ENCODE results near the gene NRTN. TPM values are rescaled to one million over a fixed set of nuclear protein-coding genes. Genes with fewer than 3 reads are reported as not detected.

The NRTN gene
- total RNA-seq, 4 donors from 2014 or later: 12.9 to 53.0 (median 29.5) TPM

GRCh38 chr19:5800361-5801270 is 4.3 kb upstream of the NRTN start:
- WGBS: 69% methylated on average over 10 of the region's 17 CpGs
- Histone ChIP-seq H3K4me3 (no peak overlapping the region), H3K4me1 (peaks cover 15 to 27% (median 20%) of the 10 kb centered on the region in 4 donors), H3K36me3 (no peaks in the 10 kb centered on the region), H3K9me3 (no peaks in the 10 kb centered on the region), H3K27ac (replicated peaks in 1 of 4) (no peak overlapping the region), H3K27me3 (peaks cover 0 to 58% (median 5%) of the 10 kb centered on the region in 4 donors)
- intact Hi-C loops (cut with DNase I): loop anchor here (10.0 kb wide), 1 partner anchor 224 kb away; no protein-coding TSS in a partner anchor
- DNase-seq (ENCODE audit: extremely low spot score): no peak
- TF ChIP-seq POLR2AphosphoS5 (IDR thresholded peaks at IDR 0.05): no peak
- TF ChIP-seq CTCF (IDR thresholded peaks at IDR 0.05): no peak
- no peak for TF ChIP-seq POLR2A (IDR thresholded peaks at IDR 0.05; ENCODE audit: low read depth)
- TF ChIP-seq EP300 (IDR thresholded peaks at IDR 0.05): no peak

DNA sequence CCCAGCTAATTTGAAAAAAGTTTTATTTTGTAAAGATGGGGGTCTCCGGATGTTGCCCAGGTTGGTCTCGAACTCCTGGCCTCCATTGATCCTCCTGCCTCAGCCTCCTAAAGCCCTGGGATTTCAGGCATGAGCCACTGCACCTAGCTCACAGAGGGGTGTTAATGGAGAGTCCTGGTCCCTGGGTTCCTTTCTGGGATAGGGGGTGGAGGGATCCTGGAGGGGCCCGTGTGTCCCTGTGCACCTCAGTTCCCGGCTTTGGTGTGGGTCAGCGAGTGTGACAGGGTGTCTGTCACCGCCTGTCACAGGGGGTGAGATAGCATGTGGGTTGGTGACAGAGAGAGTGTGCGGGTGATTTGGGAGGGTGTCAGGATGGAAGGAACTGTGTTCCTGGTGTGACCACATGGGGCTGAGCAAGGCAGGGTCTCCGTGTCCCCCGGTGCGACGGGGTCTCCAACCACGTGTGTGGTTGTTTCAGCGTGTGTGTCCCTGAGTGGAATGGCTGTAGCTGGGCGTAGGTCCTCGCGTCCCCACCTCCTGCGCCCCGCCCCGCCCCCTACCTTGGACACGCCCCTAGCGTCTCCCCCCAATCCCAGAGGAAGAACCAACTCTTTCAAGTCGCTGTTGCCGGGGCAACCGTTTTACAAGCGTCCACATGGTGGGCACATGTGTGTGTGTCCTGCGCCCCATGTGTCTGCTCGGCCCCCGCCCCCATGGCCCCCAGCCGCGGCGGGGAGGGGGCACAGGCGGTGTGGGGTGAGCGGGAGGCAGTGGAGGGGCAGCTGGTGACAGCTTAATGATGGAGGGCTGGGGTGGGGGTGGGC is 2.9 kb upstream of the NRTN start:
- intact Hi-C loops (cut with DNase I): loop anchor here (10.0 kb wide), 1 partner anchor 223 kb away; no protein-coding TSS in a partner anchor
- H3K4me3 ChIP-seq: no peak overlapping the region
- no peaks in the 10 kb centered on the region for H3K36me3 ChIP-seq
- DNase-seq (ENCODE audit: extremely low spot score): no peak
- peaks cover 17 to 38% (median 30%) of the 10 kb centered on the region in 4 donors for H3K4me1 ChIP-seq
- WGBS: 23% methylated on average over 22 of the region's 33 CpGs
- no peaks in the 10 kb centered on the region for H3K9me3 ChIP-seq
- TF ChIP-seq CTCF (IDR thresholded peaks at IDR 0.05) (no peak), POLR2AphosphoS5 (IDR thresholded peaks at IDR 0.05) (no peak), EP300 (IDR thresholded peaks at IDR 0.05) (no peak)
- no peak overlapping the region for H3K27ac ChIP-seq (replicated peaks in 1 of 4)
- H3K27me3 ChIP-seq: peaks cover 0 to 61% (median 5%) of the 10 kb centered on the region in 4 donors

DNA sequence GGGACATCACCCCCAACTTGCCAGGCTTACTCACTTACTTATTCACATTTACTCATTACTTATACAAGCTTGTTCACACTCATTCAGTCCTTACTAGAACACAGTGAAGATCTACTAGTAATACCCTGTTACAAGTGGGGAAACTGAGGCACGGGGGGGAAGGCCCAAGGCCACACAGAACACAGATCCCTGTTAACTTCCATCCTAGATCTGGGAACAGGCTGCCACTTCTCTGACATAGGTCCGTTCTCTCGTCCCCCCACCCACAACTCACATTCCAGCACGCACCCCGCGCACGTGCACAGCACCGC is 1.5 kb upstream of the NRTN start:
- Histone ChIP-seq H3K4me1 (peaks cover 17 to 38% (median 30%) of the 10 kb centered on the region in 4 donors), H3K27ac (replicated peaks in 1 of 4) (peak overlapping the region in 2 of 4 donors; percentile 39 to 89), H3K4me3 (peak overlapping the region; percentile 43 to 78 (median 68)), H3K36me3 (peaks cover 0 to 7% (median 0%) of the 10 kb centered on the region in 4 donors), H3K27me3 (peaks cover 0 to 61% (median 5%) of the 10 kb centered on the region in 4 donors), H3K9me3 (no peaks in the 10 kb centered on the region)
- TF ChIP-seq CTCF (IDR thresholded peaks at IDR 0.05) (no peak), POLR2AphosphoS5 (IDR thresholded peaks at IDR 0.05) (no peak), POLR2A (IDR thresholded peaks at IDR 0.05; ENCODE audit: low read depth) (no peak), EP300 (IDR thresholded peaks at IDR 0.05) (no peak)
- DNase-seq (ENCODE audit: extremely low spot score): no peak
- intact Hi-C loops (cut with DNase I): loop anchor here (10.0 kb wide), 1 partner anchor 221 kb away; no protein-coding TSS in a partner anchor
- WGBS: 14% methylated on average over 1 of the region's 8 CpGs

- Histone ChIP-seq H3K4me3 (peak overlapping the region; percentile 65 to 78 (median 72)), H3K27ac (replicated peaks in 1 of 4) (peak overlapping the region; percentile 74 to 92 (median 89)), H3K9me3 (no peaks in the 10 kb centered on the region), H3K27me3 (peaks cover 0 to 61% (median 5%) of the 10 kb centered on the region in 4 donors), H3K36me3 (peaks cover 0 to 8% (median 0%) of the 10 kb centered on the region in 4 donors), H3K4me1 (peaks cover 17 to 38% (median 30%) of the 10 kb centered on the region in 4 donors)
- 10% methylated on average over 9 of the region's 54 CpGs for WGBS
- peak; percentile 95 to 98 (median 98) for TF ChIP-seq CTCF (IDR thresholded peaks at IDR 0.05)
- TF ChIP-seq EP300 (IDR thresholded peaks at IDR 0.05): no peak
- no peak for TF ChIP-seq POLR2A (IDR thresholded peaks at IDR 0.05; ENCODE audit: low read depth)
- TF ChIP-seq POLR2AphosphoS5 (IDR thresholded peaks at IDR 0.05): peak; percentile 50 to 75
- peak; percentile 95 for DNase-seq (ENCODE audit: extremely low spot score)
- intact Hi-C loops (cut with DNase I): loop anchor here (1.0 to 10.0 kb wide), 2 partner anchors 88 to 221 kb away; no protein-coding TSS in a partner anchor
These were observed 933 bp upstream of the NRTN start for GRCh38 chr19:5803752-5804515.
